ENCODE results near the gene PVR. TPM values are rescaled to one million over a fixed set of nuclear protein-coding genes. Genes with fewer than 3 reads are reported as not detected.

Gene PVR
- total RNA-seq, 1 donor from 2014 or later = 14.8 TPM

- DNase-seq = no peak
- TF ChIP-seq, protein P1, sequence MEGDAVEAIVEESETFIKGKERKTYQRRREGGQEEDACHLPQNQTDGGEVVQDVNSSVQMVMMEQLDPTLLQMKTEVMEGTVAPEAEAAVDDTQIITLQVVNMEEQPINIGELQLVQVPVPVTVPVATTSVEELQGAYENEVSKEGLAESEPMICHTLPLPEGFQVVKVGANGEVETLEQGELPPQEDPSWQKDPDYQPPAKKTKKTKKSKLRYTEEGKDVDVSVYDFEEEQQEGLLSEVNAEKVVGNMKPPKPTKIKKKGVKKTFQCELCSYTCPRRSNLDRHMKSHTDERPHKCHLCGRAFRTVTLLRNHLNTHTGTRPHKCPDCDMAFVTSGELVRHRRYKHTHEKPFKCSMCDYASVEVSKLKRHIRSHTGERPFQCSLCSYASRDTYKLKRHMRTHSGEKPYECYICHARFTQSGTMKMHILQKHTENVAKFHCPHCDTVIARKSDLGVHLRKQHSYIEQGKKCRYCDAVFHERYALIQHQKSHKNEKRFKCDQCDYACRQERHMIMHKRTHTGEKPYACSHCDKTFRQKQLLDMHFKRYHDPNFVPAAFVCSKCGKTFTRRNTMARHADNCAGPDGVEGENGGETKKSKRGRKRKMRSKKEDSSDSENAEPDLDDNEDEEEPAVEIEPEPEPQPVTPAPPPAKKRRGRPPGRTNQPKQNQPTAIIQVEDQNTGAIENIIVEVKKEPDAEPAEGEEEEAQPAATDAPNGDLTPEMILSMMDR (IDR thresholded peaks at IDR 0.05; ENCODE audit: partially characterized antibody, unreplicated experiment) = no peak
- no peaks in the 10 kb centered on the region for H3K36me3 Mint-ChIP-seq (ENCODE audit: unreplicated experiment)
- no peak overlapping the region for H3K4me3 Mint-ChIP-seq (ENCODE audit: unreplicated experiment)
- H3K27me3 Mint-ChIP-seq (ENCODE audit: unreplicated experiment) = no peaks in the 10 kb centered on the region
- no peaks in the 10 kb centered on the region for H3K9me3 Mint-ChIP-seq (ENCODE audit: unreplicated experiment)
- H3K27ac Mint-ChIP-seq (ENCODE audit: unreplicated experiment) = no peak overlapping the region
- H3K4me1 Mint-ChIP-seq (ENCODE audit: low read depth, unreplicated experiment) = peaks cover 4% of the 10 kb centered on the region
These were observed 7.0 kb upstream of the PVR start for GRCh38 chr19:44636439-44637389.

- Mint-ChIP-seq H3K36me3 (ENCODE audit: unreplicated experiment) (no peaks in the 10 kb centered on the region), H3K9me3 (ENCODE audit: unreplicated experiment) (no peaks in the 10 kb centered on the region), H3K27ac (ENCODE audit: unreplicated experiment) (no peak overlapping the region), H3K4me1 (ENCODE audit: low read depth, unreplicated experiment) (peaks cover 4% of the 10 kb centered on the region), H3K27me3 (ENCODE audit: unreplicated experiment) (no peaks in the 10 kb centered on the region), H3K4me3 (ENCODE audit: unreplicated experiment) (no peak overlapping the region)
- no peak for DNase-seq
- TF ChIP-seq, protein P1 (IDR thresholded peaks at IDR 0.05; ENCODE audit: partially characterized antibody, unreplicated experiment) = no peak
These were observed 6.3 kb upstream of the PVR start for GRCh38 chr19:44637390-44637764.

- H3K27ac Mint-ChIP-seq (ENCODE audit: unreplicated experiment) = no peak overlapping the region
- H3K9me3 Mint-ChIP-seq (ENCODE audit: unreplicated experiment) = peaks cover 2% of the 10 kb centered on the region
- H3K4me1 Mint-ChIP-seq (ENCODE audit: low read depth, unreplicated experiment) = peaks cover under 1% of the 10 kb centered on the region
- no peak overlapping the region for H3K4me3 Mint-ChIP-seq (ENCODE audit: unreplicated experiment)
- TF ChIP-seq, protein P1 (IDR thresholded peaks at IDR 0.05; ENCODE audit: partially characterized antibody, unreplicated experiment) = no peak
- no peak for DNase-seq
- H3K36me3 Mint-ChIP-seq (ENCODE audit: unreplicated experiment) = no peaks in the 10 kb centered on the region
- H3K27me3 Mint-ChIP-seq (ENCODE audit: unreplicated experiment) = peaks cover 5% of the 10 kb centered on the region
These were observed 3.2 kb upstream of the PVR start for GRCh38 chr19:44640518-44640917.

DNA sequence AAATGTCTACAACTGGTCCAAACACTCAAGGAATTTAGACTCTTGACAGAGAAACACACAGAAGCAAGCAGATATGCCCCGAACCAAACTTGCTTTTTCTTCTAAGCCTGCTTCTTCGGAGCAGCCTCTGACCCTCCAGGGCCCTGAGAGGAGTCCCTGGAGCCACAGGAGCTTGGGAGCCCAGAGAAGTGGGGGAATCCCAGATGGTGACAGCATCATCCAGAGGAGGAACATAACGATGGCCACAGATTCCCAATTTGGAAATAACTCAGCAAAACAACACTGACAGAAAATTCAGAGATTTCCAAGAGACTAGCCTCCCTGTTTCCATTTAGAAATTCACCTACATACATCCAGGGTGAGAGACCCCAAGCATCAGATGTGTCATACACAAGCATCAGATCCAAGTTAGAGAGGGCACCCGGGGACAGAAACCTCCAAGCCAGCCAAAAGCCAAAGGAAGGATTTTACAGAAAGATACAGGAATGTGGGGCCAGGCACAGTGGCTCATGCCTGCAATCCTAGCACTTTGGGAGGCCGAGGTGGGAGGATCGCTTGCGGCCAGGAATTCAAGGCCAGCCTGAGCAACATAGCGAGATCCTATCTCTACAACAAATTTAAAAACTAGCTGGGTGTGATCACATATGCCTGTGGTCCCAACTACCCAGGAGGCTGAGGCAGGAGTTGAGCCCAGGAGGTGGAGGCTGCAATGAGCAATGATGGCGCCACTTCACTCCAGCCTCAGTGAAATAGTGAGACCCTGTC, 2.0 kb upstream of the PVR start:
- TF ChIP-seq, protein P1 (IDR thresholded peaks at IDR 0.05; ENCODE audit: partially characterized antibody, unreplicated experiment) = no peak
- H3K36me3 Mint-ChIP-seq (ENCODE audit: unreplicated experiment) = no peaks in the 10 kb centered on the region
- H3K4me3 Mint-ChIP-seq (ENCODE audit: unreplicated experiment) = no peak overlapping the region

More for the DNA sequence above, 2.0 kb upstream of the PVR start:
- Mint-ChIP-seq H3K27me3 (ENCODE audit: unreplicated experiment) (peaks cover 5% of the 10 kb centered on the region), H3K4me1 (ENCODE audit: low read depth, unreplicated experiment) (no peaks in the 10 kb centered on the region), H3K9me3 (ENCODE audit: unreplicated experiment) (peaks cover 2% of the 10 kb centered on the region), H3K27ac (ENCODE audit: unreplicated experiment) (no peak overlapping the region)
- no peak for DNase-seq
